Iris pigment epithelial cell (primary cell): ENCODE results near the gene HMBS.
A peak's percentile ranks its signal among the peaks of the same experiment; 100 is the strongest.
"Not testable (repeated sequence)": the region's sequence is repeated elsewhere in the genome, so short reads cannot be mapped to it uniquely, and the experiment has no call there.

Experiments used
- DNase-seq: peaks from one replicate; pipeline ENCODE4 v3.0.0-alpha.2; 2011; ENCODE audit warnings: low read depth

HMBS gene

DNA sequence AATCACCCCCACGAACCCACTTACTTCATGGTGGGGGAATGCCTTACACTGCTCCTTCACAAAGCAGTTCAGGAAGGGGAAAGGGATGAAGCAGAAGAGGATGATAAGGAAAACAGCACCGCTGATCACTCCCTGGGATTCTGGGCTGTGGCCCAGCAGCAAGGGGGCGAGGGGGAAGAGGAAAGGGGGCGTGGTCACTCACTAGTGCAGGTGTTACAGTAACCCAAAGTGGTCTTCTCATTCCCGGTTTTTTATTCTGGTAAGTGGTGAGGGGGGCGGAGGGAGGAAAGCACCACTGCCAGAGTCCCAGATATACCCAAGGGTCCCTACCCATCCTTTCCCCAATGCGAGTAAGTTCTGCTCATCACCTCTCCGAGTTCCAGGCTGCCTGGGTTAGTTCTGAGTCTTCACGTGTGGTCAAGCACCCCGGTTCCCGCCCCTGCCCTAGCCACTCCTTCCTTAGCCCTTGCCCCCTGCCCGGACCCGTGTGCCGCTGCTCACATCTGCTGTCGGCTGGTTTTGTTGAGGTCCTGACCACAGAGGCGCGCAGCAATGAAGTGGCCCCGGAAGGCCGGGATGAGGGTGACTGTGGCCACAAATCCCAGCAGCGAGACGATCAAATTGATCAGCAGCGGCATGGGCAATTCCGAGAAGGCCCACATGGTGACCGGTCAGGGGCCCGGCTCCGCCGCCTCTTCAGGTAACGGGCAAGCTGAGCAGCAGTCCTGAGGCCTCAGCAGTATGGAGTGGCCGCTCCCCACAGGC lies 16.5 kb downstream of the HMBS start:
- no peak for DNase-seq

DNA sequence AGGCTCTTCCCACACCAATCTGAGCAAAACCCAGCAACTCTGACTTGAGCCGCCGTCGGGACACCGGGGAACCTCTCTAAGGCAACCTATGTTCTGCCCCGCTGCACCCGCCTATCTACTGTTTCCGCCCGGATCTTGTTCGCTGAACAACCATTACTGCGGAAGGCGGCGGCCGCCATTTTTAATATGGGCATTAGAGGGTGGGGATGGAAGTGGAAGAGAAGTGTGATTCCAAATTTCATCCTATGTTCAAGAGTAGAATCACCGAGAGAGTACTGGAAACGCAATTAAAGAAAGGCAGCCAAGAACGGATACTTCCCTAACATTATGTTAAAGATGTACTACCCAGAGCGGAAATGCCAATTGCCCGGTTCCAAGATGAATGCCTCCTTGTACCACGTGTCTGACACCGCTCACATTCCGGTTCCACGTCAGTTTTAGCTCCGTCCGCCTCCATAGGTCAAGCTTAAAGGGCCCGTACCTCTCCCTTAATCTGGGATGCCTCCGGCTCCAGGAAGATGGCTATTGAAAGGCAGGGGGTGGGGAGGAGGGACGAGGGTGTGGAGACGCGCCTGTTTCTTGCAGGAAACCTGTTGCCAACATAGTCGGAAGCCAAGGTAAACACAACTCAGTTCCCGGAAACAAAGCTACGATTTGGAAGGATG lies 17.2 kb downstream of the HMBS start, which contains the start of gene DPAGT1:
TSS of gene DPAGT1 (minus strand) at position 95 of the 665 bp plus-strand sequence. CDS start 198 bp downstream, outside the sequence.
- DNase-seq: peak; percentile 98

DNA sequence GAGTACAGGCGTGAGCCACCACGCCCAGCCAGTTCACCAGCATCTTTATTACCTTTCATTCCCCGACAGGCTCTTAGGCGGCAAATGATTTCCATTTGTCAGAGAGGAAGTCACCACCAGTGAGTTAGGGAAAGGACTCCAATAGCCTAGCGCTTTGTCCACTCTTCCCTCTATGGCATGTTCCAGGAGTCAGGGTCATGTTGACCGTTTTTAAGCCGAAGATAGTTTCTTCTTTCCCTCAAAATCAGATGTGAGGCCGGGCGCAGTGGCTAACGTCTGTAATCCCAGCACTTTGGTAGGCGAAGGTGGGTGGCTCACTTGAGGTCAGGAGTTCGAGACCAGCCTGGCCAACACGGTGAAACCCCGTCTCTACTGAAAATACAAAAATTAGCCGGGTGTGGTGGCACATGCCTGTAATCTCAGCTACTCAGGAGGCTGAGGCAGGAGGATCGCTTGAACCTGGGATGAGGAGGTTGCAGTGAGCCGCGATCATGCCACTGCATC lies 18.5 kb downstream of the HMBS start:
- DNase-seq: not testable (repeated sequence)

DNA sequence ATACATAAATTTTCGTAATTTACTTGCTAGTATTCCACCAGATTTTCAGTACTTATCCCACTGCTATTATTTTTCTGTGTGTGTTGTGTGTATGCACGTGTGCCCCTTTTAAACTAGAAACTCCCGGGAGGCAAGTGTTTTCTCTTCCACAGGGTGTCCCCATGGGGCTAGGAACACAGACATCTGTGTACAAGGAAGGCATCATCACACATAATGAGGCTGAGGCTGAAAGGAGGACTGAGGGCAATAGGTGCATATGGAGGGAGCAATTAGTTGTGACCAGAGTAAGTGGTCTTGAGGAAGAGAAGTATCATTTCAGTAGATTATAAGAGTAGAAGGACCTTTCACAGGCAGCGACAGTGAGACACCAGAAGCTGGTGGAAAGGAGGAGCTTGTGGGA lies 19.1 kb downstream of the HMBS start:
- no peak for DNase-seq

DNA sequence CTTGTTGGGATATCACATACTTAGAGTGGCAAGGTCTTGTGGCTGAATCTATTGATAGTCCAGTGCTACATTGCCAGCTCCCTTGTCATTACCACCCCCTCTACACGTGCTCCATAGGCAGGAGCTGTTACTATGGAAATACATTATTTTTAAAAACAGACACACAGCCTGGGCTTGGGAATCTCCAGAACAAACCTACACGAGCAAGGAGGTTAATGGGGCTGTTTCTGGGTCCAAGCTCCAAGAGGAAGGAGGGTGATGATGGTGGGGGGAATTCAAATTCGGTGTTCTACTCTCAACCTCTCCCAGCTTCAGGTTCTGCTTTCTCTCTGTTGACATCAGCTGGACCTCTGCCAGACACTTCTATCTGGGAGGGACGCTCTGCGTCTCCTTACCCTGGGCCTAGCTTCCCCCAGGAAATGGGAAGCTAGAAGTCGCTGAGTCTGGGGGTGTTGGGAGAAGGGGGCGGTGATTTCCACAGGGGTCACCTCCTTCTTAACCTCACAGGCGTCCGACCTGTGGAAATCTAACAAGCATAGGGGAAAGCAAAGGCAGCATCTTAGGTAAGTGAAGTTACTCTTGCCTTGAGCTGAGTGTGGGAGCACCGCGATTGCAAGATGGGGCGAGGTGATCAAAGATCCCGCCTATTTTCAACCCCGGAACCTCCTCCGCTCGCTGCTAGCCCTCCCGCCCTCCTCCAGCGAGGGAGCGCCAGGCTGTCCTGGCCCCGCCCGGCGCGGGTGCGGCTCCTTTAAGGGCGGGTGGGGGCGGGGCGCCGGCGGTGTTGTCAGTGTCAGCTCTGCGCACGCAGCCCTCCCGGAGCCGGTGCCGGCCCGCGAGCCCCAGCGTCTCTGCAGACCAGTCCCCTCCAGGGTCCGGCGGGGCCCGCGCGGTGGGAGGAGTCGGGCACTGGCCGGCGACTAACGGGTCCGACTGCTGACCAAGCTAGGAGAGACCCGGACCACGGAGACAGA lies 22.2 kb downstream of the HMBS start, which contains the start of gene C2CD2L:
TSS of gene C2CD2L (plus strand) at position 781 of the 974 bp plus-strand sequence. CDS start 398 bp downstream, outside the sequence.
- peak; percentile 95 for DNase-seq

DNA sequence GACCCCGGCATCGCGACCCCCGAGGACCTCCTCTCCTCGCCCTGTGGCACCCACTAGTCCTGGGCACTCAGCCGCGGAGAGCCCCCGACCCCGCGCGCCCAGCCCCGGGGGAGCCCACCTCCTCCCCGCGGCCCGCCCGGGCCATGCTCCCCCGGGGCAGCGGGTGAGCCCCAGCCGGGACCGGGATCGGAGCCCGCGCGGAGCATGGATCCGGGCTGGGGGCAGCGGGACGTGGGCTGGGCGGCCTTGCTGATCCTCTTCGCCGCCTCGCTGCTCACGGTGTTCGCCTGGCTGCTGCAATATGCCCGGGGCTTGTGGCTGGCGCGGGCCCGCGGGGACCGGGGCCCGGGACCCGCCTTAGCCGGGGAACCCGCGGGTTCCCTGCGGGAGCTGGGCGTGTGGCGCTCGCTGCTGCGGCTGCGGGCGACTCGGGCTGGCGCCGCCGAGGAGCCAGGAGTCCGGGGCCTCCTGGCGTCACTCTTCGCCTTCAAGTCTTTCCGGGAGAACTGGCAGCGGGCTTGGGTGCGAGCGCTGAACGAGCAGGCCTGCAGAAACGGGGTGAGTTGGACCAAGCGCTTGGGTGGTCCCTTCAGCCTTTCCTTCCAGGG lies 23.0 kb downstream of the HMBS start:
- no peak for DNase-seq

DNA sequence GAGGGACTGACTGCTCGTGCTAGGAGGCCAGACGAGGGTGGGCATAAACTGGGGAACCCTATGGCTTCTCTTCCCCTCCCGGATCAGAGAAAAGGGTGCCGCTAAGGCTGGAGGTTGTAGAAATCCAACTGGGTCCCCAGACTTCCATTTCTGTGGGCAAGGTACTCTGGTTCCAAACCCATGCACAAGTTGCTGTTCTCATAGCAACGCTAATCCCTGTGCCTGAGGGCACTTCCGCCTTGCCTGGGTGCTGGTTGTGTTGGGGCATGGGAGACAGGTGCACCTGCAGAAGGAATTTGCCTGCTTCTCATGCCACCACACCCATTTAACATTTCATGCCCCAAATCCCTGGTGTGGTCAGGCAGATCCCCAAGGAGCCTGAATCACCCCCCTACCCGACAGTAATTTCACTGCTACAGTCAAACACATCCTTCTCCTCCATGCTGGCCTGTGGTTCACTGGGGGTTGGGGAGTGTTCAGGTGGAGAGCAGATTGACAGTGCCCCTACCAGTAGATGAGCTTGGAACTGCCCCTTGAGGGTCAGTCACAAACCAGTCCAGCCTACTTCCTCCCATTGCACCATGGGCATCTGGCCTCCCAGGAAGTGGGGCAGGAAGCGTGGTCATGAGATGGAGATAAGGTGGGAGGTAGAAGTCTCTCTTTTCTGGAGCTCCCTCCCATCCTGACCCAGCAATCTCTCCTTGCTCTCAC lies 23.6 kb downstream of the HMBS start:
- DNase-seq: peak; percentile 35

DNA sequence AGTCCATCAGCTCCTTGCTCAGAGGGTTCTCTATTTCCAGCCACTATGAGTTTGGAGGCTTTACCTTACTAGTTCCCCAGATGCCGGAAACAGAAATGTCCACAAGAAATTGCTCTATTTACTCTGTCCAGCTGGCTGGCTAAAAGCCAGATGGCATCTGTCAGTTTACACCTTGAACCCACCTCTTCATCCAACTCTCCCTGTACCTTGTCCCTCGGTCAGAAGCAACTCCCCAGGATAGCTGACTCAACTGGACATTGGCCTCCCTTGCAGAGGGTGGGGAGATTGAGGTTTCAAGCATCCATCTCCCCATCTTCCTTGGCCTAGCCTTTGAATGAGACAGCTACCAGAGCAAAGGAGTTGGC lies 24.2 kb downstream of the HMBS start:
- DNase-seq: no peak

DNA sequence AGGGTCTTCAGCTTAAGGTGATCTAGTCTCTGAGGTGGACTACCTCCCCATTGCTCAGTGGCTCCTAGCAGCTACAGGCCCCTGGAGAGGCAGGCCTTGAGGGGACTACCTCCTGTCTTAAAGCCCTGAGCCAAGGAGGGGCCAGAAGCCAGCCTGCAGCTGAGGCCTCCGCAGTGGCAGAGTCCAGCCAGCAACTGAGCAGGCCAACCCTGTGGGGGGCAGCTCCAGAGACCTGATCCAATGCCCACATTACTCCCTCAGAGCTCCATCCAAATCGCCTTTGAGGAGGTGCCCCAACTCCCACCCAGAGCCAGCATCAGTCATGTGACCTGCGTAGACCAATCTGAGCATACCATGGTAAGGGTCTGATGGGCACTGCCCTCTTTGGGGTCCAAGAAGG lies 25.2 kb downstream of the HMBS start:
- no peak for DNase-seq

DNA sequence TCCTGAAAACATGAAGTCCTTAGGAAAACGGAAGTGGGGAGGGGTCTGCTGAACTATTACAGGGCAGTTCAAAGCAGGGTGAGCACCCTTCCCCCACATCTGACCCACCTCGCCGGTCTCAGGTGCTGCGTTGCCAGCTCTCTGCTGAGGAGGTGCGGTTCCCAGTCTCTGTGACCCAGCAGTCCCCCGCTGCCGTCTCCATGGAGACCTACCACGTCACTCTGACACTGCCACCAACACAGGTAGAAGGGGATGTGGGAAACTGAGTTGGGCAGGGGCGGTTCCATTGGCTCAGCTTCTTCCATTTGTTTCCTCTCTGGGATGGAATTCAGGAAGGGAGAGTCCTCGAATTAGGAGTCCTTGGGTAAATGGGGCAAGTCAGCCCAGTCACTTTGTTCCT lies 25.8 kb downstream of the HMBS start:
- no peak for DNase-seq

DNA sequence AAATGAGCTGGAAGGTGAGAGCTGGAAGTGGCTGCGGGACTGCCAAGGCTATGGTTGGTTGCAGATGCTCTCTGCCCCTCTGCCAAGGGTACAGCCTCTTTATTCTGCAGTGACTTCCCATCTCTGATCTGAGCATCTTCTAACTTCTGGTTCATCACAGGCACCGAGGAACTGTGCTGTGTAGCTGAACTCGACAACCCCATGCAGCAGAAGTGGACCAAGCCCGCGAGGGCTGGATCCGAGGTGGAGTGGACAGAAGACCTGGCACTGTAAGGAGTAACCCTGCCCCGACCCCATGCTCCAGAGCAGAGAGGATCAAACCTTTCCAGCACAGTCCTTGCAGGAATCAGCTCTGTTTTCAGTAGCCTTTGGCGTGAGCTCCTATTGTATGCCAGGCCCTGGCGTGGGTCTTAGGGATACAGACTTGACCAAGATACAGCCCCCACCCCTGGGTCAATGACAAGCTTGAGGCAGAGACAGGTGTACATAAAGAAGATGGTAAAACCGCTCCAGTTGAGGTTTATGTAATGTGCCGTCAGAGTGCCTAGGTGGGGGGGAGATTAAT lies 26.8 kb downstream of the HMBS start:
- no peak for DNase-seq

DNA sequence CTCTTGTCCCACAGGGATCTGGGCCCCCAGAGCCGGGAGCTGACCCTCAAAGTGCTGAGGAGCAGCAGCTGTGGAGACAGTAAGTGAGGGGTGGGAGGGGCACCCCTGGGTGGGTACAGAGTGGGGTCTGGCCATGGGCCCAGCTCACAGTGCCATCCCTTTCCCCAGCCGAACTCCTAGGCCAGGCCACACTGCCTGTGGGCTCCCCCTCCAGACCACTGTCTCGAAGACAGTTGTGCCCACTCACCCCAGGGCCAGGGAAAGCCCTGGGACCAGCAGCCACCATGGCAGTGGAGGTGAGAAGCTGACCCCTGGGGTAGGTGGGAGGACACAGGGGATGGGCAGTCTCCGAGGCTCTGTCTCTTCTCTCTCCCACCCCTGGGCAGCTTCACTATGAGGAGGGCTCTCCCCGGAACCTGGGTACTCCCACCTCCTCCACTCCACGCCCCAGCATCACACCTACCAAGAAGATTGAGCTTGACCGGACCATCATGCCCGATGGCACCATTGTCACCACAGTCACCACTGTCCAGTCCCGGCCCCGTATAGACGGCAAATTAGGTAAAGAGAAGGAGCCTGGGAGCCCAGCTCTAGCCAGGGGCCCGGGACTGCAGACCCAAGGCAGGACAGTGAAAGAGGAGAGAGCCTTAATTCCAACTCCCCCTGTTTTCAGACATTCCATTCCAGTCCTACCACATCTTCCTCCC lies 27.8 kb downstream of the HMBS start:
- no peak for DNase-seq

DNA sequence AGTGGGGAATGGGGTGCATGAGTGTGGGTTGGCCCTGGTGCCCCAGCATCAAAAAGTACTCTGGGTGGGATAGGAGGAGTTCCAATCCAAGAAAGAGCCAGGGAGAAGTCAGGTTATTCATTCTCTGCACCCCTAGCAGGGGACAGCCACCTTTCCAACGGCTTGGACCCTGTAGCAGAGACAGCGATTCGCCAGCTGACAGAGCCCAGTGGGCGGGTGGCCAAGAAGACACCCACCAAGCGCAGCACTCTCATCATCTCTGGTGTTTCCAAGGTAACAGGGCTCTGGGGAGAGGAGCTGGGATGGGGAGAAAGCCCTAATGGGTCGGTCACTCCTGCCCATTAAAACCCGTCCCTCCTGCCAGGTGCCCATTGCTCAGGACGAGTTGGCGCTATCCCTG lies 29.0 kb downstream of the HMBS start:
- DNase-seq: no peak

DNA sequence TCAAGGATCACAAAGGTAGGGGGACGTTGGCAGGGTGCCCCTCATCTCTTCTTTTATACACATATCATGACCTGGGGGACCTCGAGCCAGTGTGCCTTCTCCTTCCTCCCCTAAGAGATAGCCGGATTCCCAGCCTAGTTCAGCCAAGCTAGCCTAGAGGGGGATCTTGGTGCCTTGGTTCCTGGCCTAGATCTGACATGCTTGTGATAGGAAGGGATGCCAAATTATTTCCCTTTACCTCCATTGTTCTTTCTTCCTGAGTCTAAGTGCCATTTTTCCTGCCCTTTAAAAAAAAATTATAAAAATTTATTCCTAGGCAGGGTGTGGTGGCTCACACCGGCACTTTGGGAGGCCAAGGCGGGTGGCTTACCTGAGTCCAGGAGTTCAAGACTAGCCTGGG lies 29.7 kb downstream of the HMBS start:
- no peak for DNase-seq

DNA sequence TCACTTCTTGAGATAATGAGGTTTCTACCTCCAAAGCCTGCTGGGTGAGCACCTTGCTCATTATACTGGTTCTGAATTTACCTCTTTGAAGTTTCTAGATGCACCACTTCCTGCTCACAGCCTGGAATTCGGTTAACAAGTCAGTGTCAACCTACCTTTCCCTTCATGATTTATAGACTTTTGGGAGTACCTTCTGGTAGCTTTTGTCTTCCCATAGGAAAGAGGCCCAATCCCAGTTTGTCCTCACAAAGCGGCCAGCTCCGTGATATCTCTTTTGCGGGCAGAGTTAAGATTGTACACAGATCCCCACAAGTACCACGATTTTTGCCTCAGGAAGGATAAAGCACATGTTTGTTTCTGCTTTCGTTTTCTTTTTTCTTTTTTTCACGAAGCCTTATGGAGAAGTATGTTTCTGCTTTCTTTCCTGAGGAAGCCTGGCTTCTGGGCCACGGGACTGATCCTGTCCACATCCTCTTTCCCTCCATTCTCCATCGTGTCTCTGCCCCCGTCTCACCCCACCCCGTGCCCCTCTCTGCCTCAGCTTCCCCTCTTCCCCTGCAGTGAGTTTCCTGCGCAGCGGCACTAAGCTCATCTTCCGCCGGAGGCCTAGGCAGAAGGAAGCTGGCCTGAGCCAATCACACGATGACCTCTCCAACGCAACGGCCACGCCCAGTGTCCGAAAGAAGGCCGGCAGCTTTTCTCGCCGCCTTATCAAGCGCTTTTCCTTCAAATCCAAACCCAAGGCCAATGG lies 31.0 kb downstream of the HMBS start:
- no peak for DNase-seq

DNA sequence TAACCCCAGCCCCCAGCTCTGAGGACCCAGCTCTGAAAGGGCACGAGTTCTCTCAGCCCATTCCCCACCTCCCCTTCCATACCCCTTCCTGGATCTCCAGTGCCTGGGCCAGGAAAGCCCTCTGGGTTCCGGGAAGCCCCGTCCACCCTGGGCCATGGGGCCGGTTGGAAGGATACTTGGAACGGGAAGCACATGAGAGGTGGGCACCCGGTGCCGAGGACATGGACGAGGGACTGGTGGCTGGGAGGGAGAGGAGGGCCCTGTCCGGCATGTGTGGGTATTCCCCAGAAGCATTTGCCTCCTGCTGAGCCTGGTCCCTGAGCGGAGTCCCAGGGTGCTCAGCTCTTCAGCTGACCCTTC lies 31.5 kb downstream of the HMBS start:
- no peak for DNase-seq

DNA sequence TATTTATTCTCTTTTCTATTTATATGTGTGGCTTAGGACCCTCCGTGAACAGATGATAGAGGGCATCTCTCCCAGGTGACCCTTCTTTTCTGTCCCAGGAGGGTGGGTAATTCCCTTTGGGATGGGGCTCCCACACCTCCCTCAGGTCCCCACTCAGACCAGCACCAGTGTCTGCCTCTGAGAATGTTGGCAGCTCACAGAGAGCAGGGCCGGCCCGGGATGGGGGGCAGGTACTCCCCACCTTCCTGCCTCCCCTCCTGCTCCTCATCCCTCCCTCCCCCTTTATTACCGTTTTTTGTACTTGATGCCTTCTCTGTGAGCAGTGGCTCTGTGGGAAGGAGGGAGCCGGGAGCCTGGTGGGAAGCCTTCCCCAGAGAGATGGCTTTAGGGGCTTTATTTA lies 31.9 kb downstream of the HMBS start:
- no peak for DNase-seq

DNA sequence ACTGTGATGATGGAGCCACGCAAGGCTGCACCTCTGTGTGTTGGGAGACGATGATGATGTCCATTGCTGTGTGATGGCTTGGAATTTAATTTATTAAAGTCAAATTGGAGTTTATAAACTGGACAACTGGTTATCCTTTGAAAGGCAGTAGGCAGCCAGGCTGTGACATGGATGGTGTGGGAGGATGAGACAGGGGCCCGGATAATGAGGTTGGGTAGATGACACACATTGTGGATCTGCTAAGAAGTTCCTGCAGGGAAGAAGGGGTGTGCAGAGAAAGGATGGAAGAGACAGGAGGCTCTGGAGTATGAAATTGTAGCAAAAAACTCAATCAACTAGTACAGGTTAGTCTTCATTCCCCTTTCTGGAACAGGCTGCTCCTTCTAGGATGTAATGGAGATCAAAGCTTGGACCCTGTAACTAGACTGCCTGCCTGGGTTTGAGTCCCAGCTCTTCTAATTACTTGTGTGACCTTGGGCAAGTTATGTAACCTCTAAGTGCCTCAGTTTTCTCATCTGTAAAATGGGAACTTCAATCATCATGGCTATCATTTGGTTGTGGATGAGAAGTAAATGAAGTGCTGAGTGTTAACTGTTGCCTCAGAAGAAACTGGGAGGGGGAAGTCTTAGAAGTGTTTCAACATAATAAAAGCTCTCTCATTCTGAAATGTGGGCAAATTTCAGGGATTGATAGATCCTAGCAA lies 32.5 kb downstream of the HMBS start:
- no peak for DNase-seq

DNA sequence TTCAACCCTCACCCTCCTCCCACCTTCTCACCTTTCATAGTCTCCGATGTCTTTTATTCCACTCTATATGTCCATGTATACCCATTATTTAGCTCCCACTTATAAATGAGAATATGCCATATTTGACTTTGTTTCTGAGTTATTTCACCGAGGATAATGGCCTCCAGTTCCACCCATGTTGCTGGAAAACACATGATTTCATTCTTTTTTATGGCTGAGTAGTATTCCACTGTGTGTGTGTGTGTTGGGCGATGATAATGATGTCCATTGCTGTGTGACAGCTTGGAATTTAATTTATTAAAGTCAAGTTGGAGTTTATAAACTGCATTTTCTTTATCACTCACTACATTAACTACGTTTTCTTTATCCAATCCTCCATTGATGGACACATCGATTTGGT lies 33.5 kb downstream of the HMBS start:
- DNase-seq: no peak
